Measurements from ENCODE around the gene MMEL1.

The MMEL1 gene

DNA sequence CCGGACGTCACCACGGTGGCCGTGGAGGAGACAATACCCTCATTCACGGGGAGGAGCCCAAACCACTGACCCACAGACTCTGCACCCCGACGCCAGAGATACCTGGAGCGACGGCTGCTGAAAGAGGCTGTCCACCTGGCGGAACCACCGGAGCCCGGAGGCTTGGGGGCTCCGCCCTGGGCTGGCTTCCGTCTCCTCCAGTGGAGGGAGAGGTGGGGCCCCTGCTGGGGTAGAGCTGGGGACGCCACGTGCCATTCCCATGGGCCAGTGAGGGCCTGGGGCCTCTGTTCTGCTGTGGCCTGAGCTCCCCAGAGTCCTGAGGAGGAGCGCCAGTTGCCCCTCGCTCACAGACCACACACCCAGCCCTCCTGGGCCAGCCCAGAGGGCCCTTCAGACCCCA is 69.6 kb downstream of the MMEL1 start:
- H3K9ac ChIP-seq (ENCODE audit: low read length): no peak overlapping the region
- H3K36me3 ChIP-seq (ENCODE audit: control insufficient read depth, insufficient read depth, low read length, severe bottlenecking): no peaks in the 10 kb centered on the region
- no peaks in the 10 kb centered on the region for H3K9me3 ChIP-seq (ENCODE audit: control insufficient read depth, low read length)
- H3K4me3 ChIP-seq (ENCODE audit: low read length): no peak overlapping the region
- no peak for DNase-seq (ENCODE audit: low read depth)
- H3K27me3 ChIP-seq (replicated peaks; ENCODE audit: control insufficient read depth, insufficient read depth, low read length): peaks cover 11% of the 10 kb centered on the region
- no peaks in the 10 kb centered on the region for H3K4me1 ChIP-seq (ENCODE audit: control insufficient read depth, insufficient read depth, low read length)

GRCh38 chr1:2561898-2562895 is 70.6 kb downstream of the MMEL1 start:
- no peak overlapping the region for H3K9ac ChIP-seq (ENCODE audit: low read length)
- H3K27me3 ChIP-seq (replicated peaks; ENCODE audit: control insufficient read depth, insufficient read depth, low read length): peaks cover 6% of the 10 kb centered on the region
- DNase-seq (ENCODE audit: low read depth): no peak
- H3K4me1 ChIP-seq (ENCODE audit: control insufficient read depth, insufficient read depth, low read length): no peaks in the 10 kb centered on the region
- no peak overlapping the region for H3K4me3 ChIP-seq (ENCODE audit: low read length)
- no peaks in the 10 kb centered on the region for H3K9me3 ChIP-seq (ENCODE audit: control insufficient read depth, low read length)
- H3K36me3 ChIP-seq (ENCODE audit: control insufficient read depth, insufficient read depth, low read length, severe bottlenecking): no peaks in the 10 kb centered on the region

DNA sequence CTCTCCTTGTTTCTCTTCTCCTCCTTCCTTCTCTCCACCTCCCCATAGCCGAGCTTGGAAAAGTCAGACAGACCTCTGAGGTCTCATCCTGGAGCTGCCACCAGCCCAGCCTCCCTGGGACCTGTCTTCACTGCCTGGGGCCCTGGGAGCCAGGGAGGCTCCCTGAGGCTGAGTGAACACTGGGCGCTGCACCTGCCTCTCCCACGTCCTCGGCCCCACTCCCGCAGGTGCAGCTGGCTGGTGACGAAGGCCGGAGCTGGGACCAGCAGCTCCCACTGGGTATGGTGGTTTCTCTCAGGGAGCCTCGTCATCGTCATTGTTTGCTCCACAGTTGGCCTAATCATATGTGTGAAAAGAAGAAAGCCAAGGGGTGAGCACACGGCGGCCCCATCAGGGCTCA is 71.4 kb downstream of the MMEL1 start:
- no peak for DNase-seq (ENCODE audit: low read depth)
- Histone ChIP-seq H3K4me1 (ENCODE audit: control insufficient read depth, insufficient read depth, low read length) (no peaks in the 10 kb centered on the region), H3K36me3 (ENCODE audit: control insufficient read depth, insufficient read depth, low read length, severe bottlenecking) (no peaks in the 10 kb centered on the region), H3K9ac (ENCODE audit: low read length) (no peak overlapping the region), H3K9me3 (ENCODE audit: control insufficient read depth, low read length) (no peaks in the 10 kb centered on the region), H3K4me3 (ENCODE audit: low read length) (no peak overlapping the region), H3K27me3 (replicated peaks; ENCODE audit: control insufficient read depth, insufficient read depth, low read length) (peaks cover 4% of the 10 kb centered on the region)

- no peak for DNase-seq (ENCODE audit: low read depth)
- peaks cover 4% of the 10 kb centered on the region for H3K27me3 ChIP-seq (replicated peaks; ENCODE audit: control insufficient read depth, insufficient read depth, low read length)
- no peaks in the 10 kb centered on the region for H3K9me3 ChIP-seq (ENCODE audit: control insufficient read depth, low read length)
- peaks cover 7% of the 10 kb centered on the region for H3K4me1 ChIP-seq (ENCODE audit: control insufficient read depth, insufficient read depth, low read length)
- H3K36me3 ChIP-seq (ENCODE audit: control insufficient read depth, insufficient read depth, low read length, severe bottlenecking): no peaks in the 10 kb centered on the region
- H3K4me3 ChIP-seq (ENCODE audit: low read length): no peak overlapping the region
- H3K9ac ChIP-seq (ENCODE audit: low read length): no peak overlapping the region
Measured at GRCh38 chr1:2560299-2561073, 72.3 kb downstream of the MMEL1 start.

DNA sequence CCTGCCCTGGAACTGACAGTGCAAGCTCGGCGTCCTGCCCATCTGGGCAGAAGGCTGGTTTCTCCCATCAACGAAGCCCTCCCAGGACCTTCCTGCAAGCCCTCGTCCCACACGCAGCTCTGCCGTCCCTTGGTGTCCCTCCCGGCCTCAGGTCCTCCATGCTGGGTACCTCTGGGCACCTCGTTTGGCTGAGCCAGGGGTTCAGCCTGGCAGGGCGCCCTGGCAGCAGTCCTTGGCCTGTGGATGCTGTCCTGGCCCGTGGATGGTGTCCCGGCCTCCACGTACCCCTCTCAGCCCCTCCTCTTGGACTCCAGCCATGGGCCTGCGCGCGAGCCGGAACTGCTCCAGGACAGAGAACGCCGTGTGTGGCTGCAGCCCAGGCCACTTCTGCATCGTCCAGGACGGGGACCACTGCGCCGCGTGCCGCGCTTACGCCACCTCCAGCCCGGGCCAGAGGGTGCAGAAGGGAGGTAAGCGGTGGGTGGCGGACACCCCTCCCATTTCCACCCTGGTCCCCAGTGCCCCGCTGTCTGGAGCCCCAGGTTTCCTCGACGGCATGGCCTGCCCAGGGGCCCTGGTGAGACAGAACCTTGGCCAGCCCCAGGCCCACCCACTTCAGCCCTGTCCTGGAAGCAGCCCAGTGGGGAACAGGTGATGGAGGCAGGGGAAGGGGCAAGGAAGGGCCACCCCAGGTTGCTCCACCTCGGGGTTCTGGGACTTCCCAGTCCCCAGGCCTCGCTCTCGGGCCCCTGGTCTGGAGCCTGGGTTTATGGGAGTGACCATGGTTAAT is 73.1 kb downstream of the MMEL1 start:
- no peak for DNase-seq (ENCODE audit: low read depth)
- Histone ChIP-seq H3K9me3 (ENCODE audit: control insufficient read depth, low read length) (no peaks in the 10 kb centered on the region), H3K4me1 (ENCODE audit: control insufficient read depth, insufficient read depth, low read length) (peaks cover 8% of the 10 kb centered on the region), H3K9ac (ENCODE audit: low read length) (no peak overlapping the region), H3K36me3 (ENCODE audit: control insufficient read depth, insufficient read depth, low read length, severe bottlenecking) (no peaks in the 10 kb centered on the region), H3K4me3 (ENCODE audit: low read length) (no peak overlapping the region), H3K27me3 (replicated peaks; ENCODE audit: control insufficient read depth, insufficient read depth, low read length) (no peaks in the 10 kb centered on the region)

DNA sequence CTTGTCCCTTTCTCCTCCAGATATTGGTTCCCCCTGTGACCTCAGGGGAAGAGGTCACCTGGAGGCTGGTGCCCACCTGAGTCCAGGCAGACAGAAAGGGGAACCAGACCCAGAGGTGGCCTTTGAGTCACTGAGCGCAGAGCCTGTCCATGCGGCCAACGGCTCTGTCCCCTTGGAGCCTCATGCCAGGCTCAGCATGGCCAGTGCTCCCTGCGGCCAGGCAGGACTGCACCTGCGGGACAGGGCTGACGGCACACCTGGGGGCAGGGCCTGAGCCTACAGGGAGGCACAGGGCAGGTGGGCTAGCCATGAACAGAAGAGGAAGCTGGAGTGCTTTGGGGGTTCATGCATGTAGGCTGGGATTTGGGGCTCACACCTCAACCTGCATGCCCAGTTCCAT is 74.0 kb downstream of the MMEL1 start:
- Histone ChIP-seq H3K9me3 (ENCODE audit: control insufficient read depth, low read length) (no peaks in the 10 kb centered on the region), H3K4me3 (ENCODE audit: low read length) (no peak overlapping the region), H3K4me1 (ENCODE audit: control insufficient read depth, insufficient read depth, low read length) (peaks cover 8% of the 10 kb centered on the region), H3K9ac (ENCODE audit: low read length) (no peak overlapping the region), H3K27me3 (replicated peaks; ENCODE audit: control insufficient read depth, insufficient read depth, low read length) (no peaks in the 10 kb centered on the region), H3K36me3 (ENCODE audit: control insufficient read depth, insufficient read depth, low read length, severe bottlenecking) (no peaks in the 10 kb centered on the region)
- DNase-seq (ENCODE audit: low read depth): no peak

GRCh38 chr1:2558420-2558819 is 74.4 kb downstream of the MMEL1 start:
- no peaks in the 10 kb centered on the region for H3K27me3 ChIP-seq (replicated peaks; ENCODE audit: control insufficient read depth, insufficient read depth, low read length)
- DNase-seq (ENCODE audit: low read depth): no peak

GRCh38 chr1:2557482-2558400 is 75.1 kb downstream of the MMEL1 start:
- Histone ChIP-seq H3K4me1 (ENCODE audit: control insufficient read depth, insufficient read depth, low read length) (peaks cover 8% of the 10 kb centered on the region), H3K9ac (ENCODE audit: low read length) (peak overlapping the region; percentile 95)
- no peak for DNase-seq (ENCODE audit: low read depth)

More at GRCh38 chr1:2558420-2558819, 74.4 kb downstream of the MMEL1 start:
- no peak overlapping the region for H3K4me3 ChIP-seq (ENCODE audit: low read length)
- H3K36me3 ChIP-seq (ENCODE audit: control insufficient read depth, insufficient read depth, low read length, severe bottlenecking): no peaks in the 10 kb centered on the region
- H3K9ac ChIP-seq (ENCODE audit: low read length): no peak overlapping the region
- H3K4me1 ChIP-seq (ENCODE audit: control insufficient read depth, insufficient read depth, low read length): peaks cover 8% of the 10 kb centered on the region
- no peaks in the 10 kb centered on the region for H3K9me3 ChIP-seq (ENCODE audit: control insufficient read depth, low read length)

DNA sequence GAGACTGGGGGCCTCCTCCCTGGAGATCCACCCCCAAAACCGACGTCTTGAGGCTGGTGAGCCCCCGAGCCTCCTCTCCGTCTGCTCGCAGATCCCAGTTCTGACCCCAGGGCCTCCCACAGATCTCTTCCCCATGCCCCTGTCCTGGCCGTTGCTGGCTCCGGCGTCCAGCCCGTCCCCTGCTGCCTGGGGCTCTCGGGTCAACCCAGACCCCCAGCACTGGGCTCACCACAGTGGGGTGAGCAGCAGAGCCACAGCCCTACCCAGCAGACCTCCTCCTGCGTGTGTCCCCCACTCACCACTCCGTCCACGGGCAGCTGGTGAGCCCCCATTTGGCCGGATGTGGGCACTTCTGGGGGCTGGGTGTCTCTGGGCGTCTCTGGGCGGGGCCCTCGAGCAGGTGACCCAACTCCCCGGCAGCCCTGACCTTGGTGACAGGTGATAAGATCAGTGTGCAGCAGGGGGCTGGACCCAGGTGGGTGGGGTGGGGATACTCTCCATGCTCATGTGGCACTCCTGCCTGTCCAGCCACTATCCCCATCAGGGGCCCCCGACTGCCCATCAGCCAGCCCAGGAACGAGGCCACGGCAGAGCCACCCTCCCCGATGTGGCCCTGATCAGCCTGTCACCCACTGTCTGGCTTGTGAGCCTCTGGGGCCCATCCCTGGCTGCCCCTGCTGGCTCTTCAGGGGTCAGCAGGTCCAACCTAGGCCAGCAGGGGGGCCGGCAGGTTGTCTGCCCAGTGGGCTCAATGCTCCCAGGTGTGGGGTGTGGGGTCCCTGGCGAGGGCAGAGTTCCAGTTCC is 75.9 kb downstream of the MMEL1 start:
- H3K36me3 ChIP-seq (ENCODE audit: control insufficient read depth, insufficient read depth, low read length, severe bottlenecking): no peaks in the 10 kb centered on the region
- H3K27me3 ChIP-seq (replicated peaks; ENCODE audit: control insufficient read depth, insufficient read depth, low read length): no peaks in the 10 kb centered on the region
- H3K9ac ChIP-seq (ENCODE audit: low read length): peak overlapping the region; percentile 95
- H3K9me3 ChIP-seq (ENCODE audit: control insufficient read depth, low read length): no peaks in the 10 kb centered on the region
- peaks cover 8% of the 10 kb centered on the region for H3K4me1 ChIP-seq (ENCODE audit: control insufficient read depth, insufficient read depth, low read length)
- DNase-seq (ENCODE audit: low read depth): no peak
- H3K4me3 ChIP-seq (ENCODE audit: low read length): peak overlapping the region; percentile 93

More at GRCh38 chr1:2557482-2558400, 75.1 kb downstream of the MMEL1 start:
- H3K4me3 ChIP-seq (ENCODE audit: low read length): peak overlapping the region; percentile 93
- H3K36me3 ChIP-seq (ENCODE audit: control insufficient read depth, insufficient read depth, low read length, severe bottlenecking): no peaks in the 10 kb centered on the region
- no peaks in the 10 kb centered on the region for H3K9me3 ChIP-seq (ENCODE audit: control insufficient read depth, low read length)
- no peaks in the 10 kb centered on the region for H3K27me3 ChIP-seq (replicated peaks; ENCODE audit: control insufficient read depth, insufficient read depth, low read length)
